GM19324 (cell line): ENCODE data around the gene FLRT1.

Source experiments
- ATAC-seq: cut with Tn5 transposase; IDR thresholded peaks from one replicate; pipeline ENCODE4 v1.9.1; 2021; ENCODE audit warnings: mild to moderate bottlenecking, moderate library complexity; ENCODE audit not compliant: unreplicated experiment, low FRiP score

Gene FLRT1

DNA sequence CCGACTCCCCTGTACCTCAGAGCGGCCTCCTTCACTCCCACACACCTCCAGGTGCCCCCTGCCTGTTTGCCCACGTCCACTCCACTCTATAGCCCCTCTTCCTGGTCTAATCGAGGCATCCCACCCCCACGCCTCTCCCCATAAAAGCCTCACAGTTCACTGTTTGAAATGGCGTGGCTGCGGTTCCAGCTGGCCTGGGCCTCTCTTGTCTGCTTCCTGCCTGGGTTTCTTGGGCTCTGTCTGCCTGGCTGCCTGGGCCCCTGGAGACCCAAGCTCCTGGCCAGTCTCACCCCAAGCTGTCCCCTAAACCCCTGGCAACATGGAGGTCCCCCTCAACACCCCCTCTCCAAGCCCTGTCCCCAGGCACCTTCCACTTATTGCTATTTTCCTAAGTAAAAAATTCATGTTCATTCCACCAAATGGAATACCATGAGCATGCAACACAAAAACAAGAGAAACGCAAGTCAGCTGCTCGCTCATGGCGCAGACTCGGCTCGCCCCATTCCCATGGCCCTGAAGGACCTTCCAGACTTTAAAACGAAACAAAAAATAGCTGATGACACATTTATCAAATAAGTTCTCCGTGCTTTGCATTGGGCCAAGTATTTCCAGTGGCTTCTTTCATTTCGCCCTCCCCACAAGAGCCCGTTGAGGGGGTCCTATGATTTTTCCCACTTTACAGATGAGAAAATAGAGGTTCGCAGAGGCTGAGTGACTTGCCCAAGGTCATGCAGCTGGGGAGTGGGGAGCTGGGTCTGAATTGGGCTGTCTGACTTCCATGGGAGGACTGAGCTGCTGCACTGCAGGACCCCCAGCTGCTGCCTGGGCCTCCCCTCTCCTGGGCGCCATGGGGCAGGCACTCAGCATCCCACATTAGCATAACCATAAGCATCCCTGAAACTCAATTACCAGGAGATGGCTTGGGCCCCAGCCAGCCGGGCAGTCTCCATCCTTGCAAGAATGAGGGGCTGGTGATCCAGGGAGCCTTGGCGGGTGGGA is 11.7 kb upstream of the FLRT1 start:
- ATAC-seq, result no peak

DNA sequence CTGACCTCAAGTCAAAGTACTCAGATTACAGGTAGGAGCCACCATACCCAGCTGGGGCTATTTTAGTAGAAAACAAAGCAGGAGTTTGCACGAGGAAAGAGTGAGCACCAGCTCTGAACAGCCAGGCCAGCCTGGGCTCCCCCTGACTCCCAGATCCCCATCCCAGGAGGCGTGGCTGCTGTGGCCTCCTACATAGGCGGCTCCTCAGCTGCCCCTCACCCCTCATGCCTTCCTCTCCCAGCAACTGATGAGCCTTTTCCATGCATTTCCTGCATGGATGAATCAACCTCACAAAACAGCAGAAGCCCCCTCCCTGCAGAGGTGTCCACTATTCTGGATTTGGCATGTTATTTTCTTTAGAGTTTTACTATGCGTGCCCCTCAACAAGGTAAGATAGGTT is 10.5 kb upstream of the FLRT1 start:
- ATAC-seq, result no peak

DNA sequence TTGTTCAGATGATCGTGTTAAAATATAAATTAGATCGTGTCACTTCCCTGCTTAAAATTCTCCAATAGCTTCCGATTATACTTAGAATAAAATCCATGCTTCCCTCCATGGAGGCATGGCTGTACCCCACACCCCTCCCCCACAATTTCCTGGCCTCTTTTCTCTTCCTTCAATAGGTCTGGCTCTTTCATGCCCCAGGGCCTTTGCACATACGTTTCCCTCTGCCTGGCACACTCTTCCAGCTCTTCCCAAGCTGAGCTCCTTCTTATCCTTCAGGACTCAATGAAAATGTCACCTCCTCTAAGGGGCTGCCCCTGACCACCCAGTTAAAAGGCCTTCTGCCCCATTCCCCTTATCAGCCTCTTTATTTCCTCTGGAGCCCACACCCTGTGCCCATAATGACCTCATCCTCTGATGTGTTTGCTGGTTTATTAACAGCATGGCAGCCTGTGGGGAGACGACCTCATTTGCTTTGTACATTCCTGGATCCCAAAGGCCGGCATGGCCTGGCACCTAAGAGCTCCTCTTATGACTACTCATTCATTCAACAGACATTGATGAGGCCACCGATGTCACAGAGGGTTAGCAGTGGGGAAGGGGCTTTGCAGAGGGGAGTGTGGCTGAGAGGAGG is 9.0 kb upstream of the FLRT1 start:
- no peak for ATAC-seq

DNA sequence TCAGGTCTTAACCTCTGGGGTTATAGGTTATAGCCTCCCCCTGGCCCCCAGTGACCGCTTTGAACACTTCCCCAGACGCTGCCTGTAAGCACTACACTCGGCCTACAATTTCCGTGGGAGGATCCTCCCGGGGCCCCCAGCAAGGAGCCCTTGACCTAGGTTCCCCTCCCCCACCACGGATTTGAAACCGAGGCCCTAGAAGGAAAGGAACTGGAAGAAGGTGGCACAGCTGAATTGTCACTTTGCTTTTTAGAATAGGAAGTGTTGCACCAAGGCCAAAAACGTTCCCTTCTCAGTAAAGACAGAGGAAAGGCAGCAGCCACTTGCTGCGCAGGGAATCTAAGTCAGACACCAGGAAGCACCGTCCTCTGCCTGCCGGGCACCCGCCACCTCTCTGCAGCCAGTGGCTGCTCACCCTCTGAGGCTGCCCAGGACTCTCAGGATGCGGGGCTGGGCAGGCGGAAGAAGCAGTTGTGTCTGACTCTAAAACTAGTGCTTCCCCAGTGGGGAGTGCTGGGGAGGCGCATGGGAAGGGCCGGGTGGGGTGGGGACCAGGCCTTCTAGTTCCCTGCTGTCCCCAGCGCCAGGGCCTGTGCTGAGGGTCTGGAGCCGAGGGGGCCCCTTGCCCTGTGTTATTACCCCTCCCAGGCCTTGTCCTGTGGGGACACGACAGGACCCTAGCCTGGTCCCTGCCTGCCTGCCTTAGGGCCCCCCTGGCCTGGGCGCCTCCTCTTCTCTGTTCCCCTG is 7.9 kb upstream of the FLRT1 start:
- ATAC-seq, result no peak

DNA sequence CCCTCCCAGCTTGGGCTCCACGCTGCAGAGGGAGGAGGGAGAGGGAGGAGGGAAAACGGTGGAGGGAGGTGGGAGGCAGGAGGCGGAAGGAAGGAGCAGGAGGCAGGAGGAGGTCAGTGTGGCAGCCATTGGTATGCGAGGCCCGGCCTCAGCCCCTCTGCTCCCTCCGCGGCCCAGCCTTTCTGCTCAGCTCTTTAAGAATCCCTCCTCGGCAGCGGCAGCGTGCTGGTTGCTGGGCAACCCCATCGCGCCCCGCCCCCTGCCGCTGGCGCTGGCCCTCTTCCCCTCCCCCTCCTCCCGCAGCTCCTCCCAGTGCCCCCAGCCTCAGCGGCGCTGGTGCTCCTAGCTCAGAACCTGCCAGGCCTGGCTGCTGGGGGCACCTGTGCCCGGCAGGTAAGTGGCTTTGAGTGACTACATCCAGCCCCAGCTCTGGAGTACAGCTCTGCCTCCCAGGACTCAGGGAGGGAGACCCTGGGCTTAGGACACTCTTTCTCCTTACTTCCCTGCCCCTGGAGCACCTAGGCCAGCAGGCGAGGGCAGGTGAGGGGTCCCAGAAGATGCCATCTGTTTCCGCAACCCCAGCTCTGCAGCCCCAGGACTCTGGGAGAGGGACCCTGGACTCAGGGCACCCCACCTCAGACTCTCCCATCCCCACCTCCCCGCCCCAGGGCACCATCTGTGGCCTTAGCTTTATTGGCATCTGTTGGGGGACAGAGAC is 7.2 kb upstream of the FLRT1 start:
- ATAC-seq, result no peak

DNA sequence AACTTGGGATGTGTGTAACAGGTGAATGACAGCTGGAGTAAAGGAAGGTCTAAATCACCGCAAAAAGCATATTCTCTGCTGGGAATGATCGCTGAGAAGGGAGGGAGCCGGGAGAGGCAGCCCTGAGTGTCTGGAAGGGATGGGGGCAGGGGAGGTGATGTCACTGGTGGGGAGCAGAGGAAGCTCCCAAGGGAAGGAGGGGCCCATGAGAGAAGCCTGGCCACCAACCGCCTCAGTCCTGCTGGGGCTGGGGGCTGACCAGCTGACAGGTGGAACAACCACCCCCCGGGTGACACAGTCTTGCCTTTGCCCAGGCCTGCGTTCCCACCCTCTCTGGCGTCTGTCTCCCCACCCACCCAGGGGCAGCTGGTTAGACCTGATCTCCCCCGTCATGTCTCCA is 6.0 kb upstream of the FLRT1 start:
- ATAC-seq, result no peak

DNA sequence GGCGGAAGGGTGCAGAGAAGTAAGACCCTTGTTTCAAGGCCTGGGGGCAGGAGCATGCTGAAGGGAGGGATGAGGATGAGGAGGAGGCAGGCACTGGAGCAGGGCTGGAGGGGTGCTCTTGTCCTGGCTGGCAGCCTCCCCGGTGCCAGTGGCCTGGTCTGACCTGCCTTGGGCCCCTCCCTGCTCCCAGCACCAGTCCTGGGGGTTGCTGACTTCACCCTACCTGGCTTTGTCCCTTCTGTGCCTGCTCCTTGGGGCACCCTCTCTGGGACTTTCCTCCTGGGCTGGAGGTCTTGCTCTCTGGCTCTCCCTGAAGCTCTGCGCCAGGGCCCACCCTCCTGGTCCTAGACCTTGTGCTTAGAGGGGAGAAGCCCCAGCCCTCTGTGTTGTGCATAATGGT is 4.7 kb upstream of the FLRT1 start:
- ATAC-seq, result no peak

DNA sequence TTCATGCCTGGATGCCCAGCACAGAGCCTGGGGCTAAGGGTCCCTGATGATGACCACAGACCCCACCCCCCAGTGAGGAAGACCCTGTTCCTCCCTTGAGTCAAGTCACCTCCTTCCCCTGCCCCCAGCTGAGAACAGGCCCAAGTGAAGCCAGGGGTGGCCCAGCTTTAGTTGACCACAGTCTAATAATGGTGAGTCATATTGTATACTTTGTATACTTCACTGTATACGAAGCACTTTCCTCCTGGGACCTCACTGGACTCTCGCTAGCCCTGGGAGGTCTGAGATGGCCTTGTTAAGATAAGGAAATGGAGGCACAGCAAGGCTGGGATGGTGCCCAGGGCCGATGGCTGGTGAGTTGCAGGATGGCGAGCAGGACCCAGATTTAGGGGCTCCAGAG is 3.7 kb upstream of the FLRT1 start:
- no peak for ATAC-seq

DNA sequence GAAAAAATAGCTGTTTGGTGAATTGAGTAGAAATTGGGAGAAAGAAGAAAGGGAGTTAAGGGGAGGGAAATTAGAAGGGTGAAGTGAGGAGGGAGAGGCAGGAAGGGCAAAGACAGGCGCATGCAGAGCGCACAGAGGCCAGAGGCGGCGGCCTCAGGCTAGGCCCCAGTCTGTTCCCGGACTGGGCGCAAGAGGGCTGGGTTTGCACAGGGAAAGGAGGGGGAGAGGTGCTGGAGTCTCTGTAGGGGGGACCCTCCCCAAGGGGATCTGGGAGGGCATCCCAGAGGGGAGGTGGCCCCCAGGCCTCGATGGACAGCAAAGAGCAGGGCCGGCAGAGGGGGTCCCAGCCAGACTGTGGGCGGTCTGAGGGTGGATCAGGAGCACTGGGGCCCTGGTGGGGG is 1.3 kb upstream of the FLRT1 start:
- ATAC-seq, result no peak

DNA sequence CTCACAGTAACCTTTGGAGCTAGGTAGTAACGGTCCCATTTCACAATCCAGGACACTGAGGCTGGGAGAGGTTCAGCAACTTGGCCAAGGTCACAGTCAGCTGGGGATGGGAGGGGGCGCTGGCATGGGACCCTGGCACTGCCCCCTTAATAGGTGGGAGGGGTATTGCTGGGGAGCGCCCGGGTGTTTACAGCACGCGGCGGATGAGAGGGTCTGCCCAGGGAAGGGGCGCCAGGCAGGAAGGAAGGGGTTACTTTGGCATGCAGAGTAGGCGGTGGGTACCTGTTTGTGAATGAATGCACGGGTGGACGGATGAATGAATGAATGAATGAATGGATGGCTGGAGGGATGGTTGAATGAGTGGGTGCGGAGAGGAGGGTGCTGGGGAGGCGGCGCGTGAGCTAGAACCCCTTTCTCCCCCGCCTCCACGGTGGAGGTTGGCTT is 628 bp upstream of the FLRT1 start:
- ATAC-seq, result no peak

DNA sequence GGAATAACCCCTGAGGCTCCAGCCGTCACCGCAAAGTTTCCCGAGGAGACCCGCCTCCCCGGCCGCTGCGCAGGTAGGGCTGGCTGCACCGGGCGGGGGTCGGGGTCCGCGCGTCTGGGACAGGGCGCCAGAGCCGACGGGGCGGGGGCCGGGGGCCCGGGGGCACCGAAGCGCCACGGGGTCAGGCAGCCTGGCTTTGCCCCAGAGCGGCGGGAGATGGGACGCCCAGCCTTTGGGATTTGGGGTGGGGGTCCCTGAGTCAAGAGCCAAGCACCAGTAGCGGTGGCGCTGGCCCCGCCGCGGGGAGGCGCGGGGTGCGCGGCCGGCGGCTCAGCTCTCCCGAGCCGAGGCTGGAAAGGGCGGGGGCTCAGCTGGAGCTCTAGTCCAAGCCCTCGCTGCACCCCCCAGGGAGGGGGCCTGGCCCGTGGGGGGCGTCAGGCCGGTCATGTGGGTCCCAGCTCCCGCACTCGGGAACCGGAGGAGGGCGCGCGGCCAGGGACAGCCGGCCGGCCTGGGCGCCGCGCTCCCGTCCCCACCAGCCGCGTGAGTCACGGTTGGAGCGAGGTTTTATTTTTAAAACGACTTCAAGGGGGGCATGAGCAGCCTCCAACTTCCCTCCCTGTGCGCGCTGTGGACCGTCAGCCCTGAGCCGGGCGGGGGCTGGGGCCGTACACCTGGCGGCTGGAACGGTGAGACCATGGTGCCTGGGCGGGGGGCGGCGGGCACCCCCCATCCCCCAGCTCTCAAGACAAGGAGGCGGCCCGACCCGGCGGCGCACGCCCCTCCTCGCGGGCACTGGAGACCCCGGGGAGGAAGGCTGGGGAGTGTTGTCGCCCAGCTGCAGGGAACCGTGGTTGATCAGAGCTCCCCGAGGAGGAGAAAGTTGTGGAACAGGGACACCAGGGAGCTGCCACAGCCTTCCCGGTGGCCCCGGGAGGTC is 626 bp downstream of the FLRT1 start:
- ATAC-seq, result no peak

DNA sequence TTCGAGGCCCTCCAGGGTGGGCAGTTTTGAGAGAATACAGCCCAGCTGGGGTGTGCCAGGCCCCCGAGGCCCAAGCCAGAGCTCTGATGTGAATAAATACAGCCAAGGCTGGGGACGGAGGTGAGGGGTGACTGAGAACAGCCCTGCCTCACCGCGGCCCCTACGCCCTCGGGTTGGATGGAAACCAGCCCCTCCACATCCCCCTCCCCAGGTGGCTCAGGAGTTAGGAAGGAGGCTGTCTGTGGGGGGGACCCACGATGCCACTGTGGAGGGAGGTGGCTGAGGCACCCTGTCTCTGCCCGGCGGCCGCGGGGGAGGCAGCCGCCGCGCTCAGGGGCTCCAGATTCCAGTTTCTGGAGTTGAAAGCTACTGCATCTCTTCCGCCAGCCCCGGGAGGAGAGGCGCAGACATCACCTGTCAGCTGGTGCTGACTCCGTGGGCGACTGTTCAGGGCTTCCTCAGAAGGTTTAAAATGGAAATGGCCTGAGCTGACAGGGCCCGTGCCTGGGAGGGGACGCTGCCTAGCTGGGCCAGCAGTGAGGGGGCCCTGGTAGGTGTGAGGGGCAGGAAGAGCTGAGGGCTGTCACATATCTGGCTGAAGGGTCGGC is 1.4 kb downstream of the FLRT1 start:
- ATAC-seq, result no peak

DNA sequence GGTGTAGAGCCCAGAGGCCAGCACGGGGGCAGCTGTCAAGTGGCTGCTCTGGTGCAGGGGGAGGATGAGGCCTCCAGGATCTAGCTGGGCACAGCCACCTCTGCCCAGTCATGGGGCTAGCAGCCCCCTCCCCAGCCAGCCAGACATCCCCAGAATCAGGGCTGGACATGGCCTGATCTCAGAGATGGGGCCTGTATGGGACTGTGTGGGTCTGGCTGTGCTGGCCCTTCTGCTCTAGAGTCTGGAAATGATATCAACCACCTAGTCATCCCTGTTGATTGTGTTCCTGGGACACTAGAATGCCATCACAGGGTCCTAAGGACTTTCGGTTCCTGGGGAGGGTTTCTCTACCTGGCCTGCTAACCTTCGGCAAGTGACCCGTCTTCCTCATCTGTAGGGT is 2.8 kb downstream of the FLRT1 start:
- ATAC-seq, result no peak

DNA sequence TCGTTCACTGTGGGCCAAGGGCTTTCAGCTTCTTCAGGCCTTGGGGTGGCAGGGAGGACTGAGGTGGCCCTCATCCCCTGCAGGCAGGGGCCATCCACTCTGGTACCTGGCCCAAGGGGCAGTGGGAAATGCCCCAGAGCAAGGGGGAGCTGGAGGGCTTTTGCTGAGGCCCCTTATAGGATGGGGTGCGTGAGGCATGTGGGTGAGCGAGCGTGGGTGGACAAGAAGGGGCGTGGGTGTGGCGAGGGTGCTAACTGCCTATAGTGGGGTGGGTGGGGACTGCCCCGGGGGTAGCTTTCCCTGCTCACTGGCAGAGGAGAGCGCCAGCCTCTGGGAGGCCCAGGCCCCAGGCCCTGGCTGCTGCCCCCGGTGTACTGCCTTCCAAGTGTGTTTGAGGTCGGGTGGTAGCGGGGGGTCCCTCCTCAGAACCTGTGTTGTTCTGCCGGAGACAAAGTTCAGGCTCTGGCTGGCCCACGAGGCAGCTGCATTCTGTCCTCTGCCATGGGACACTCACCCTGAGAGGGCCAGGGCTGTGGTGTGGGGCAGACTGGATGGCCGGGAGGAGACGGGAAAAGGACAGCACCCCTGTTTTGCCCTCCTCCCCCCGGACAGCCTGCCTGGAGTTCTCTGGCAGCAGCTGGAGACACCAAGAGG is 3.4 kb downstream of the FLRT1 start:
- ATAC-seq, result no peak

DNA sequence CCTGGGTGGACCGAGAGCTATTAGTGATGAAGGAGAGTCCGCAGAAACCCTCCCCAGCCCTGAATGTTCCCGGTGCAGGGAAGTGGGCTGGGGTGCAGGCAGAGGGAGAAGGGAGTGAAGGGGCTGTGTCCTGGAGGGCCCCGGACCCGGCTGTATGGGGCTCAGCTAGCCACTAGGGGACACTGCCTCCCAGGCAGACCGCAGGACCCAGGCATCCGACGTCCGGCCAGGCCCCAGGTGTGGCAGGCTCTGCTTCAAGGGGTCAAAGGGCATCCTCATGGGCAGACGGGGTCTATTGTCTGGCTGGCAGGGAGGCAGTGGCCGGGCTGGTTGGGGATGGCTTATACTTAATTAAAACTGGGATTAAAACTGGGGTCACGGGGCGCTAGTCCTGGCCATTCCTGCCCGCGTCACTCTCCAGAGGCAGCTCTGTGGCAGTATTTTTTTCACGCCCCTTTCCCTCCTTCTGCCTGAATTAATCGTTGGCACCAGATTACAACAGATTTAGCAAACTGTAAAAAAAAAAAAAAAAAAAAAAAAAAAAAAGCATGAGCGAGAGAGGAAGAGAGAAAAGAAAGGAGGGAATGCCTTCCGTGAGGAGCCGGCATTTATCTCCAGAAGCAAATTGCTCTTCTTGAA is 5.1 kb downstream of the FLRT1 start:
- no peak for ATAC-seq

DNA sequence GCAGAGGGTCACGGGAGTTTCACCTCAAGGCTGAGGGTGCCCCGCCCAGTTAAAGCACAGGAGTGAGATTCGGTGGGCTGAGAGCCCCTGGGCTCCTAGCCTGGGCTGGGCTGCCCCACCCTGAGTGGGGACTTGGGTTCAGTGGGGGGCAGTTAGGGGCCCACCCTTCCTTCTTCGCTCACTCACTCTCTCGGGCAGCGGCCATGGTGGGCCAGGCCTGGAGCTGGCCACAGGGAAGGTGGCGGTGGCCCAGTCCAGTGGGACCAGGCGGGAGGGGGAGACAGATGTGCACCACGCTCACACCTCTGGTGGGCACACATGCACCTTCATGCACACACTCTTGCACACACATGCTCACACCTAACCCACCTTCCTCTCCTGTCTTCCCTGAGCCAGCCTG is 6.1 kb downstream of the FLRT1 start:
- ATAC-seq, result no peak

DNA sequence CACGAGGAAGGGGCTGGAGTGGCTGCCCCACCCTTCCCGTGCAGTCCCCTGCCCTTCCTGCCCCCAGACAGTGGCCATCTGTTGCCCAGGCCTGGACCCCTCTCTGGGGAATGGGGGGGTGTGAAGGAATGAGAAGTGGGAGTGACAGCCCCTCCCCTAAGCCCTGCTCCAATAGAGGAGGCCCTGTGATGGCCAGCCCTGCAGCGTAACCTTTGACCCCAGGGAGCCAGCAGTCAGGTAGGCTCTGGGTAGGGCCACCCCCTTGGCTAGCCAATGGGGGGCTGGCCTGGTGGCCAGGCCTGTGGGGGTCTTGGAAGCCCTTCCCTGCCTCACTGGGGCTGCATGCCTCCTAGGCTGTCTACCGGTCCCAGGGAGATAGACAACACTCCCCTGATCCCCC is 6.6 kb downstream of the FLRT1 start:
- no peak for ATAC-seq

DNA sequence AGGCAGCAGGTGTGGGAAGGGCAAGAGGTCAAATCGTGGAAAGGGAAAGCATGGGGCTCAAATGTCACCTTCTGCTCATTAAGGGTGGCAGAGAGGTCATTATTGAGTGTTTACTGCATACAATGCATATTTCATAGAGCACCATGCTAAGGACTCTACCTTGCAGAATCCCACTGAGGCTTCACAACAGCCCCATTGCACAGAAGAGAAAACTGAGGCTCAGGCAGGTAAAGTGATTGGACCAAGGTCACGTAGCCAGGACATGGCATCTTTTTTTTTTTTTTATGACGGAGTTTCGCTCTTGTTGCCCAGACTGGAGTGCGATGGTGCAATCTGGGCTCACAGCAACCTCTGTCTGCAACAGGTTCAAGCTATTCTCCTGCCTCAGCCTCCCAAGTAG is 7.8 kb downstream of the FLRT1 start:
- no peak for ATAC-seq
